Right lobe of liver (tissue), 6 donors: ENCODE measurements around the gene GABRG3. TPM values are rescaled to one million over a fixed set of nuclear protein-coding genes. Genes with fewer than 3 reads are reported as not detected.

Experiments
- ATAC-seq, 4 donors: fragments of 200-7000 bp; cut with Tn5 transposase; one replicate each; pipeline ENCODE4 v1.9.1; 2020; ENCODE audit warnings: mild to moderate bottlenecking in 4 of 4, moderate library complexity in 4 of 4
- DNase-seq, 3 donors: peaks; one replicate each; pipeline ENCODE4 v3.0.0-alpha.2; 2020
- H3K27ac ChIP-seq, 3 donors: fragments of 200-600 bp; one replicate each; pipeline ENCODE4 v1.8.0; 2022
- H3K27me3 ChIP-seq, 2 donors: fragments of 200-600 bp; one replicate each; pipeline ENCODE4 v1.8.0; 2022
- H3K36me3 ChIP-seq, 4 donors: fragments of 200-600 bp; sonication (generic) in 1 of 4; one replicate each; pipeline versions ENCODE4 v1.5.1 to v1.8.0; 2017 to 2022; ENCODE audit warnings: control low read depth in 1 of 4
- H3K4me1 ChIP-seq, 4 donors: fragments of 200-600 bp; sonication (generic) in 1 of 4; one replicate each; pipeline versions ENCODE4 v1.5.1 to v1.8.0; 2017 to 2022; ENCODE audit warnings: control low read depth in 1 of 4
- H3K4me3 ChIP-seq, 3 donors: fragments of 200-600 bp; one replicate each; pipeline ENCODE4 v1.8.0; 2022
- H3K9me3 ChIP-seq, 4 donors: fragments of 200-600 bp; sonication (generic) in 1 of 4; one replicate each; pipeline versions ENCODE4 v1.5.1 to v1.8.0; 2017 to 2022; ENCODE audit warnings: control low read depth in 1 of 4
- CTCF ChIP-seq, 4 donors: fragments of 200-600 bp in 3 of 4; fragments of 450-650 bp in 1 of 4; IDR thresholded peaks; one replicate each; pipeline versions ENCODE4 v1.5.1 to v1.8.0; 2016 to 2022; ENCODE audit warnings: antibody characterized with exemption in 4 of 4, mild to moderate bottlenecking in 2 of 4
- POLR2A ChIP-seq: fragments of 450-650 bp; IDR thresholded peaks from one replicate; pipeline ENCODE4 v1.6.1; 2017; ENCODE audit warnings: antibody characterized with exemption, mild to moderate bottlenecking
- WGBS: methylation state at CpG from one replicate; pipeline ENCODE4 v1.1.6; 2018; ENCODE audit warnings: low coverage, low lambda C conversion rate; ENCODE audit not compliant: insufficient coverage; ENCODE audit errors: missing lambda C conversion rate; 5-methylcytosine and 5-hydroxymethylcytosine counted together
- intact Hi-C, 2 donors: fragments of 100-400 bp; cut with DNase I; formaldehyde crosslinking; loops; one replicate each; pipeline versions ENCODE4 v1.11.2 to v1.14.1; 2022
- total RNA-seq, 6 experiments: library from RNA; depleted of rRNA in 2 of 6; stranded (reverse); fragments of >200 nt in 2 of 6; fragmentation: NEBNext Ultra II Directional in 3 of 6; extraction: Animal tissue kit (Norgen Biotek cat#: 25700) in 3 of 6; gene quantifications; one replicate each; pipeline versions ENCODE4 v1.1.0 to v1.2.4, GENCODE V29; 2016 to 2023
- donor health status: DM: no; HTN: yes; CAD: no.
- donor health status: DM: no; HTN: no; CAD: no.
- donor health status: DM: no; HTN: no; CAD: no.
- donor health status: DM: no; HTN: yes; CAD: no.
- donor health status: DM: no; HTN: yes; CAD: no.

The GABRG3 gene
- total RNA-seq, 6 experiments from 2014 or later, result 0.18 TPM; not detected in 5

GRCh38 chr15:27358751-27359434, 387.9 kb downstream of the GABRG3 start:
- no peaks in the 10 kb centered on the region for H3K4me1 ChIP-seq
- intact Hi-C loops, result no loop called here
- H3K9me3 ChIP-seq, result no peaks in the 10 kb centered on the region
- WGBS, result 23% methylated on average over 12 of the region's 19 CpGs
- peak in 2 of 3 donors; percentile 31 to 60 for DNase-seq
- H3K4me3 ChIP-seq, result no peak overlapping the region
- no peaks in the 10 kb centered on the region for H3K27me3 ChIP-seq
- peak; percentile 48 to 64 (median 54) for ATAC-seq
- H3K27ac ChIP-seq, result no peak overlapping the region
- no peak for TF ChIP-seq POLR2A
- TF ChIP-seq CTCF (IDR thresholded peaks at IDR 0.05), result peak; percentile 45 to 67 (median 60)
- H3K36me3 ChIP-seq, result no peaks in the 10 kb centered on the region

DNA sequence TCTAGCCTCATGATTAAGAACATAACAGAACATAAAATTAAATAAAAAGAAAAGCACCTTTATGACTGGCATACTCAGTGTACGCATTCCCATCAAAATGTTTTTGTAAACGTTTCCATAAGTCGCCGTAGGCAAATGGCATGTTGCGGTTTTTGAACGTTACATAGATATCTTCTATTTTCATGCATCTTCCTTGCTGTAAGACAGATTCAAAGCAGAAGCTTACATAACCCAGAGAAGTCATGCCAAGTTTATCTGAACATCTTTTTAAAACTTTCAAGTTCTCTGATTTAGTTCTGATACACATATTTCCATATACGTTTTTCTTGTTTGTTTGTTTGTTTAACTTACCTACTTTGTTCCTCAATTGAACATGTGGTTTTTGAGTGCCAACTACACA, 388.6 kb downstream of the GABRG3 start:
- ATAC-seq (no peak), DNase-seq (no peak)
- intact Hi-C loops, result no loop called here
- H3K27ac ChIP-seq, result no peak overlapping the region
- 52% methylated on average over 7 of the region's 7 CpGs for WGBS
- H3K36me3 ChIP-seq, result no peaks in the 10 kb centered on the region
- H3K27me3 ChIP-seq, result no peaks in the 10 kb centered on the region
- TF ChIP-seq CTCF (IDR thresholded peaks at IDR 0.05), result no peak
- TF ChIP-seq POLR2A, result no peak
- H3K4me1 ChIP-seq, result no peaks in the 10 kb centered on the region
- H3K4me3 ChIP-seq, result no peak overlapping the region
- H3K9me3 ChIP-seq, result no peaks in the 10 kb centered on the region

GRCh38 chr15:27360316-27360715, 389.3 kb downstream of the GABRG3 start:
- Histone ChIP-seq H3K4me3 (no peak overlapping the region), H3K36me3 (no peaks in the 10 kb centered on the region), H3K4me1 (no peaks in the 10 kb centered on the region), H3K27ac (no peak overlapping the region), H3K27me3 (no peaks in the 10 kb centered on the region), H3K9me3 (no peaks in the 10 kb centered on the region)
- intact Hi-C loops, result no loop called here
- no peak for DNase-seq
- no CpG with 5 or more reads among the region's 7 CpGs for WGBS
- ATAC-seq, result no peak
- TF ChIP-seq CTCF (IDR thresholded peaks at IDR 0.05), result no peak
- no peak for TF ChIP-seq POLR2A

DNA sequence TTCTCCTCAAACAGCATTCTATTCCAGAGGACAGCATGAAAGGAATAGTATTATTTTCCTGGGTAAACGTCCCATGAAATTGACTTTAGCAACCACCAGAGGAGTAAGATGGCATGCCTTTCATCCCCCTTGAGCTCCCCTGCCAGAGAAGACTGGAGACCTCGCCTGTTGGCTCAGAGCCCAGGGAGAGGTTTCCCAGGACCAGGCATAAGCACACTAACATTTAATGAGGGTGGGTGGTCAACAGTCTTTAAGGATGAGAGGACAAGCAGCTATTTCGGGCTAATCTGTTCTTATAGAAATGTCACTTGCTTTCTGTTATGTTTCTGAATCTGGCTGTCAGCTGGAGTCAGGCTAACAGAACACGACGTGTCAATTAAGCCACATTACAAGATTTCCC, 390.5 kb downstream of the GABRG3 start:
- TF ChIP-seq POLR2A, result no peak
- TF ChIP-seq CTCF (IDR thresholded peaks at IDR 0.05), result no peak
- Histone ChIP-seq H3K36me3 (no peaks in the 10 kb centered on the region), H3K27ac (no peak overlapping the region), H3K4me3 (no peak overlapping the region), H3K9me3 (no peaks in the 10 kb centered on the region), H3K27me3 (no peaks in the 10 kb centered on the region), H3K4me1 (no peaks in the 10 kb centered on the region)
- no peak for DNase-seq
- 39% methylated on average over 4 of the region's 5 CpGs for WGBS
- intact Hi-C loops, result no loop called here
- ATAC-seq, result no peak
